Measurements from ENCODE around the gene UVRAG.

DNA sequence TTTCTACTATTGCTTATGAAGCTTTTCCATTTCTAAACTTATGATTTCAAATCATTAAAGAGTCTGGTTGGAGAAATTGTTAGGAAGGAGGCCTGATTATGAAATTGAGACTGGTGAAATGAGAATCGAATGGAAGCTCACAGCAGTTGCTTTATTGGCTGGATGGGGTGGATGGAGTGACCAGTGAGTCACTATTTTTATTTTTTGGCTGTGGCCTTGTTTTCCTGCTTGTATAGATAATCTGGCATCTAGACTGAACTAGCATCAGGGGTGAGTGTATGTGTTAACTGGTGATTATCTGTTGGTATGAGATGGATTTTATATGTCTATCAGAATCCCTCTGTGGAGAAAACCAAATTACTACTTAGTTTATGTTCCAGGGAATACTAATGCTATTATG lies 36.2 kb downstream of the UVRAG start:
- TF ChIP-seq CTCF (IDR thresholded peaks at IDR 0.05) (no peak), POLR2A (IDR thresholded peaks at IDR 0.05) (no peak)

All from lower leg skin (tissue), 3 donors.